SK-MEL-5 (cell line): ENCODE measurements around the gene PCCA. TPM values are rescaled to one million over a fixed set of nuclear protein-coding genes. Genes with fewer than 3 reads are reported as not detected.

Experiments used
- DNase-seq: peaks from one replicate; pipeline ENCODE4 v3.0.0-alpha.2; 2016; ENCODE audit warnings: low read depth, low spot score
- in situ Hi-C: cut with HindIII; loops from 2 replicates; pipeline ENCODE4 v1.10.0; 2016; ENCODE audit warnings: low sequenced_read_pairs, high pct_unique_total_duplicates, low pct_unique_long_range_greater_than_20kb
- total RNA-seq: library from RNA; depleted of rRNA; stranded (reverse); fragments of >200 nt; shearing (Covaris generic); gene quantifications from 2 replicates; pipeline ENCODE4 v1.2.3, GENCODE V29; 2014

PCCA gene
- total RNA-seq, 1 experiment from 2014 or later: 12.4 TPM

- in situ Hi-C loops: no loop called here
- DNase-seq: peak; percentile 36
Measured at GRCh38 chr13:100394005-100394695, 305.3 kb downstream of the PCCA start.

DNA sequence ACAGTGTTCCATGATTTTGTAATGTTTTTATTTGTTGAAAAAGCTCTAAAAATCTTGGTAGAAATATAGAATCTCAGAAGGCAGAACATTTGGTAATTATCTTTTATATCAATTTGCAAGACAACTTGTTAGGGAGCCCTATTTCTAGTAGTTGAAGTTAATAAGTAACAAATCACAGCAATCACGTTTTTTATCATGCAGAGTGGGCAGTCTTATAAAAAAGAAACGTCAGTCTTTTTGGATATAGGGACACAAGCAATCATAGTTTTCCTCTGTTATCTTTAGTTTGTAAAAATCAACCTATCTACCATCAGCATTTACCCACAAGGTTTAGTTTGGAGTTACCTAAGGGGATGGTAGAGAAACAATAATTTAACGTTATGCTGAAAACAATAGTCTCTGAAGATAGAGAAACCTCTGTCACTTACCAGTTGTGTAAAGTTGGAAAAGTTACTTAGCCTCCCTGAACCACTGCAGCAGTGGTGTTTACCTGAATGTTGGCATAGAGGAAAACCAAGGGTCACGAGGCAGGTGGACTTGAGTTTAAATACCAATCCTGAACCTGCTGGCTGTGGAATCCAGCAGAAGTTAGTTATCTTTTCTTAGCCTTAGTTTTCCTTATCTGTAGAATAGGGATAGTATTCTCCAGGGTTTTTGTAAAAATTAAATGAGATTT is 306.9 kb downstream of the PCCA start:
- in situ Hi-C loops: no loop called here
- DNase-seq: no peak

GRCh38 chr13:100396776-100397175 is 307.9 kb downstream of the PCCA start:
- in situ Hi-C loops: no loop called here
- DNase-seq: no peak

DNA sequence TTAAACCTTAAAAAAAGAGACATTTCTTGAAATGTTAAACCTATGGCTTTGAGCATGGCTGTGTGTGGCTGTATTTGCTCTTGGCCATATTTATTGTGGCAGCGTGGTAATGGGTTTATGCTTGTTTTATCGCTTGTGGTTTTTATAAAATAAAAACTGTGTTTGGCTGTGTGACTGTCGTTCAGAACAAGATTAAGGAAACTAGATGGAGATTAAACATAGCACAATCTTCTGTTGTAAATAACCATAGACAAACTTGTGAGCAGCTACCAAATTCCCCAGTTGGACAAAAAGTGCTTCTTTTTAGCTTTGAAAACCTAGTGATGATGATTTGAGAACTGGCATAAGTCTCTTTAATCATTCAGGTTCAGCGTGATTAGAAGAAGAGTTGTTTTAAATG is 308.7 kb downstream of the PCCA start:
- no peak for DNase-seq
- in situ Hi-C loops: no loop called here

- in situ Hi-C loops: no loop called here
- DNase-seq: no peak
Measured at GRCh38 chr13:100398360-100398759, 309.5 kb downstream of the PCCA start.

GRCh38 chr13:100399455-100399854 is 310.6 kb downstream of the PCCA start:
- in situ Hi-C loops: no loop called here
- DNase-seq: no peak

GRCh38 chr13:100403675-100404074 is 314.8 kb downstream of the PCCA start:
- in situ Hi-C loops: no loop called here

DNA sequence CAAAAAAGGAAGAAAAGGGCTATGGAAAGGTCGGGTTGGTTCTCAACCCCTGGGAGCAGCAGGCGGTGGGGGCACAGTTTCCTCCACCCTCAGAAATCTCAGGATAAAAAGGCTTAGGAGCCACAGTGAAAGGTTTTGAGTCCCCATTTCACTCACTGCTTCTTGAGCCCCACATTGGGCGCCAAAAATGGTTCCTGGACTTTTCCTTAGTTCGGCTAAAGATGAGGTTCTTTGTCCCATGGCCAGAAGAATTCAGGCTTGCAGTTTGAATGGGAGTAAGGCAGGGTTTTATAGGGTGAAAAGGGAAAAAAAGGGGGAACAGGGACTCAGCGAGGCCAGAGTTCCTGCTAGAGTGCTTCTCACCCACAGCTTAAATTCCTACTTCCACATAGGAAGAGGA is 320.2 kb downstream of the PCCA start:
- in situ Hi-C loops: no loop called here
- no peak for DNase-seq

More at GRCh38 chr13:100403675-100404074, 314.8 kb downstream of the PCCA start:
- DNase-seq: no peak

GRCh38 chr13:100423375-100423774 is 334.5 kb downstream of the PCCA start:
- in situ Hi-C loops: no loop called here
- no peak for DNase-seq

DNA sequence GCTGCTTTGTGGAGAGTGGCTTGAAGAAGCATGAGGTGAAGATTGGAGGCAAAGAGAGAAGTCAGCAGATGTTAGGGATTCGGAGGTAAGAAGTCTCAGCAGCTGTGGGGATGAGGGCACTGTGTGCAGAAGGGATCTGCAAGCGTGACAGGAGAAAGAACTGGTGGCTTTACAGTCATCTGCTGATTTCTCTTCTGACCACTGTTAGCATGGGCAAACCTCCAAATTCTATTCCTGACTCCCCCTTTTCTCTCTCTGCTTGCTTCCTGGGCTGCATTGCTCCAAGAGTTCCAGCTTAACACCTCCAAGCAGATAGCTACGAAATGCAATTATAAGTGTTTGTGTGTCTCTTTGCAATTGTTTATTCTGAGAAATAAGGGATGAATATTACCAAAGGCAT is 340.1 kb downstream of the PCCA start:
- DNase-seq: no peak
- in situ Hi-C loops: no loop called here

GRCh38 chr13:100432611-100433010 is 343.7 kb downstream of the PCCA start:
- in situ Hi-C loops: no loop called here
- no peak for DNase-seq

DNA sequence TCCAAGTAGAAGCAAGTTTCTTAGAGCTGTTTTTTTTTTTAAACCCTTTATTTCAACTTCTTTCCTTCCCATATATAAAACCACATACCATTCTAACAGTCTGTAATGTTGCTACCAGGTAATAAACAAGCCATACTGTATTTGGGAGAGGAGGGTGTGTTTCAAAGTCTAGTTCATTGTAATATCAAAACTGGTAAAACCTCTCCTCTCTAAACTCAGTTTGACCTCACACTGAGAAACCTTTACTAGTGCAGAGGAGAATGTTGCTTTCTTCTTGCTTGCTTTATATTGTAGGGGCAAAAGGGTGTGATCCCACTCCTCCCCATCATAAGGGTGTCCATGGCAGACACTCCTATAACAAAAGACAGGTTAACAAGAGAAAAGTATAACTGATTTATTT is 344.6 kb downstream of the PCCA start:
- in situ Hi-C loops: no loop called here
- no peak for DNase-seq

DNA sequence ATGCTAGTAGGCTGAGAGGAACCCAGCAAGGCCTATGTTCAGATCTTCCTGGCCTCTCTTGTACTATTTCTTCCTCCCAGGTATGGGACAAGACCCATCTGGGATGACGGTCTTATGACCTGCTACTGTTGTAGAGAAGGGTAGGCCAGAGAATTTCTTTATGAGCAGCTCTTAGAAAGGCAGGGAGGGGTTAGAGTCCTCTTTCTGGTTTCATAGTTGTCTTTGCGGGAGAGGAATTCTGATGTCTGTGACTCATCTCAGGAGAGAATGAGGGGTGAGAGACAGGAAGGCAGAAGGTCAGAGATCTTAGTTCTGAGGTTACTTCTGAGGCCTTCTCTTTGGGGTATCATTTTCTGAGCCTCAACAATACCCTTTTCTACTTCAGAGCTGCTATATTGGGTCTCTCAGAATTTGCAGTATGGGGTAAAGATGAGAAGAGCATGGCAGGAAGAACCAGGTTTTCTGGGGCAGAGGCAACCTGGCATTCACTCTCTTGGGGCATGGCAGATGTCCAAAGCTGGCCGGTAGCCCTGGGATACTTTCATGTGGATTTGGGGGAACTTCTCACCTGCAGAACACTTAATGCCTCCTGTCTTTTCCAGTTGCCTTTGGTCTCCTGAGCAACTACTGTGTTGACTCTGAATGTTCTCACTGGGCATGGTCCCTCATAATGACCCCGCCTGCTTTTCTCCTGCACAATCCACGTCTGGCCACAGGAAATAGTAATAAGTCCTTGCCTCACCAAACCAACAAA is 345.3 kb downstream of the PCCA start:
- no peak for DNase-seq
- in situ Hi-C loops: no loop called here

- in situ Hi-C loops: no loop called here
- DNase-seq: no peak
Measured at GRCh38 chr13:100436099-100436498, 347.2 kb downstream of the PCCA start.

- DNase-seq: no peak
- in situ Hi-C loops: no loop called here
Measured at GRCh38 chr13:100438059-100438788, 349.3 kb downstream of the PCCA start.

GRCh38 chr13:100439247-100439970 is 350.5 kb downstream of the PCCA start:
- in situ Hi-C loops: no loop called here
- DNase-seq: no peak

GRCh38 chr13:100440751-100441425 is 352.0 kb downstream of the PCCA start:
- in situ Hi-C loops: no loop called here
- peak; percentile 32 for DNase-seq
